ENCODE measurements around the gene IL5.

DNA sequence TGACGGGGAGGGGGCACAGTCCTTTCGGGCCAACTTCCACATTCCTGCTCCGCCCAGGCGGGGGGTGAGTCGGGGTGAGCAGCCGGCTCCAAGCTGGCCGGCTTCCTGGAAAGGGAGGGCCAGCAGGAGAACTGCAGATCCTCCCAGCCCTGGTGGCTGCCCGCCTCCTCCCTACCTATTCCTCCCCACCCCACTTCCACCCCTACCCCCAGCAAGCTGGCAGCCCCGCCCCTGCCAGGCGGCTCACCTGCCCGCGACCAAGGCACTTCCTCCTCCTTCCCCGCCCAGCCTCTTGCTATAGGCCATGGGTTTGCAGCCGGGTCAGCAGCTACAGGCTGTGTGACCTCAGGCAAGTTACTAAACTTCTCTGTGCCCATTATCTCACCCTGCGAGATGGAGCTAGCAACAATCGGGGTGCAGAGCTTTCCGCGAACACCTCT, 47.1 kb downstream of the IL5 start:
- TF ChIP-seq, protein P1, sequence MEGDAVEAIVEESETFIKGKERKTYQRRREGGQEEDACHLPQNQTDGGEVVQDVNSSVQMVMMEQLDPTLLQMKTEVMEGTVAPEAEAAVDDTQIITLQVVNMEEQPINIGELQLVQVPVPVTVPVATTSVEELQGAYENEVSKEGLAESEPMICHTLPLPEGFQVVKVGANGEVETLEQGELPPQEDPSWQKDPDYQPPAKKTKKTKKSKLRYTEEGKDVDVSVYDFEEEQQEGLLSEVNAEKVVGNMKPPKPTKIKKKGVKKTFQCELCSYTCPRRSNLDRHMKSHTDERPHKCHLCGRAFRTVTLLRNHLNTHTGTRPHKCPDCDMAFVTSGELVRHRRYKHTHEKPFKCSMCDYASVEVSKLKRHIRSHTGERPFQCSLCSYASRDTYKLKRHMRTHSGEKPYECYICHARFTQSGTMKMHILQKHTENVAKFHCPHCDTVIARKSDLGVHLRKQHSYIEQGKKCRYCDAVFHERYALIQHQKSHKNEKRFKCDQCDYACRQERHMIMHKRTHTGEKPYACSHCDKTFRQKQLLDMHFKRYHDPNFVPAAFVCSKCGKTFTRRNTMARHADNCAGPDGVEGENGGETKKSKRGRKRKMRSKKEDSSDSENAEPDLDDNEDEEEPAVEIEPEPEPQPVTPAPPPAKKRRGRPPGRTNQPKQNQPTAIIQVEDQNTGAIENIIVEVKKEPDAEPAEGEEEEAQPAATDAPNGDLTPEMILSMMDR (IDR thresholded peaks at IDR 0.05), result no peak
- TF ChIP-seq EP300 (IDR thresholded peaks at IDR 0.05), result no peak
- TF ChIP-seq POLR2A (IDR thresholded peaks at IDR 0.05), result no peak
